Smooth muscle cell (in vitro differentiated cells): ENCODE measurements around the gene CIB2. TPM values are rescaled to one million over a fixed set of nuclear protein-coding genes. Genes with fewer than 3 reads are reported as not detected.

Experiments
- DNase-seq: peaks from one replicate; lab custom pipeline; 2025; ENCODE audit not compliant: unreplicated experiment; lab: John Stamatoyannopoulos, UW
- H2AFZ ChIP-seq: fragments of 200-600 bp; sonication (generic); 2 replicates; pipeline ENCODE4 v1.6.0; 2016; ENCODE audit warnings: antibody characterized with exemption, low read depth, mild to moderate bottlenecking
- H3F3A ChIP-seq: fragments of 200-600 bp; sonication (generic); 2 replicates; pipeline ENCODE4 v1.6.0; 2017; ENCODE audit warnings: antibody characterized with exemption, low read depth
- H3K27ac ChIP-seq: fragments of 200-600 bp; sonication (generic); 2 replicates; pipeline ENCODE4 v1.5.1; 2016; ENCODE audit warnings: low read depth, mild to moderate bottlenecking
- H3K27me3 ChIP-seq: fragments of 200-600 bp; sonication (generic); 2 replicates; pipeline ENCODE4 v1.6.1; 2016; ENCODE audit warnings: low read depth, mild to moderate bottlenecking
- H3K36me3 ChIP-seq: fragments of 200-600 bp; sonication (generic); 2 replicates; pipeline ENCODE4 v1.5.1; 2016; ENCODE audit warnings: low read depth
- H3K4me1 ChIP-seq: fragments of 200-600 bp; sonication (generic); 2 replicates; pipeline ENCODE4 v1.5.1; 2016; ENCODE audit warnings: low read depth
- H3K4me2 ChIP-seq: fragments of 200-600 bp; sonication (generic); 2 replicates; pipeline ENCODE4 v1.6.0; 2016; ENCODE audit warnings: mild to moderate bottlenecking
- H3K4me3 ChIP-seq: fragments of 200-600 bp; sonication (generic); 2 replicates; pipeline ENCODE4 v1.5.1; 2016; ENCODE audit warnings: mild to moderate bottlenecking
- H3K79me2 ChIP-seq: fragments of 200-600 bp; sonication (generic); 2 replicates; pipeline ENCODE4 v1.6.0; 2016; ENCODE audit warnings: low read depth, mild to moderate bottlenecking
- H3K9ac ChIP-seq: fragments of 200-600 bp; sonication (generic); 2 replicates; pipeline ENCODE4 v1.6.0; 2016; ENCODE audit warnings: low read depth
- H3K9me3 ChIP-seq: fragments of 200-600 bp; sonication (generic); replicated peaks from 2 replicates; pipeline ENCODE4 v1.5.1; 2016; ENCODE audit warnings: low read depth
- H4K20me1 ChIP-seq: fragments of 200-600 bp; sonication (generic); 2 replicates; pipeline ENCODE4 v1.6.0; 2016; ENCODE audit warnings: low read depth
- WGBS: methylation state at CpG from one replicate; pipeline ENCODE4 v1.1.7; 2016; ENCODE audit warnings: low lambda C conversion rate; 5-methylcytosine and 5-hydroxymethylcytosine counted together
- polyA plus RNA-seq: library from polyadenylated mRNA; unstranded; fragments of >200 nt; fragmentation: Nextera tagmentation; extraction: Ambion mirVana; gene quantifications from 2 replicates; pipeline ENCODE4 v1.2.1, GENCODE V29; 2016
- total RNA-seq: library from RNA; depleted of rRNA; stranded (reverse); fragments of >200 nt; gene quantifications from 2 replicates; pipeline ENCODE4 v1.2.3, GENCODE V29; 2014
- TF ChIP-seq, protein P1 (sequence below): fragments of 200-600 bp; sonication (generic); IDR thresholded peaks from 2 replicates; pipeline ENCODE4 v1.5.1; 2017; ENCODE audit warnings: borderline replicate concordance, mild to moderate bottlenecking, antibody characterized with exemption; ENCODE audit not compliant: insufficient read depth, poor library complexity, severe bottlenecking

The CIB2 gene
- total and polyA plus RNA-seq, 2 experiments from 2014 or later, result 20.9 to 21.7 TPM

DNA sequence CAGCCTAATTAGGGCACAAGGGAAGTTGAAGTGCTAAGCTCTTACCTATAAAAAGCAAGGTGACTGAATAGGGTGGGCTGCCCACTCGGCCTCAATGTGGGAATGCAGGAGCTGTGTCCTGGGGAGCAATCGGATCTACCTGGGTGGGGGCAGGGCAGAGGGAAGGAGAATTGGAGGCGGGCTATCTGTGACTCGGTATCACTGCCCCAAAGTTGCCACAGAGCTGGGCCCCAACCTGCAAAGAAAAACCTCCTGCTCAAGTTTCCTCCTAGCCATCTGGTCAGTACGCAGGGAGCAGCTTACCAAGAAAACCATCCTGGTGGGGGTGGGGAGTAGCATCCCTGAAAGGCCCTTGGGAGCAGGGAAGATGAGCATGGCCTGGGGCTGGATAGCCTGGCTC lies 10.7 kb downstream of the CIB2 start:
- Histone ChIP-seq H3K27me3 (no peaks in the 10 kb centered on the region), H3K27ac (no peak overlapping the region), H3K36me3 (no peaks in the 10 kb centered on the region), H3K79me2 (no peaks in the 10 kb centered on the region), H3K9me3 (no peaks in the 10 kb centered on the region), H3K4me1 (no peaks in the 10 kb centered on the region), H3K9ac (no peak overlapping the region), H3F3A (no peaks in the 10 kb centered on the region), H2AFZ (no peak overlapping the region), H4K20me1 (no peaks in the 10 kb centered on the region), H3K4me2 (no peak overlapping the region), H3K4me3 (no peak overlapping the region)
- TF ChIP-seq, protein P1, sequence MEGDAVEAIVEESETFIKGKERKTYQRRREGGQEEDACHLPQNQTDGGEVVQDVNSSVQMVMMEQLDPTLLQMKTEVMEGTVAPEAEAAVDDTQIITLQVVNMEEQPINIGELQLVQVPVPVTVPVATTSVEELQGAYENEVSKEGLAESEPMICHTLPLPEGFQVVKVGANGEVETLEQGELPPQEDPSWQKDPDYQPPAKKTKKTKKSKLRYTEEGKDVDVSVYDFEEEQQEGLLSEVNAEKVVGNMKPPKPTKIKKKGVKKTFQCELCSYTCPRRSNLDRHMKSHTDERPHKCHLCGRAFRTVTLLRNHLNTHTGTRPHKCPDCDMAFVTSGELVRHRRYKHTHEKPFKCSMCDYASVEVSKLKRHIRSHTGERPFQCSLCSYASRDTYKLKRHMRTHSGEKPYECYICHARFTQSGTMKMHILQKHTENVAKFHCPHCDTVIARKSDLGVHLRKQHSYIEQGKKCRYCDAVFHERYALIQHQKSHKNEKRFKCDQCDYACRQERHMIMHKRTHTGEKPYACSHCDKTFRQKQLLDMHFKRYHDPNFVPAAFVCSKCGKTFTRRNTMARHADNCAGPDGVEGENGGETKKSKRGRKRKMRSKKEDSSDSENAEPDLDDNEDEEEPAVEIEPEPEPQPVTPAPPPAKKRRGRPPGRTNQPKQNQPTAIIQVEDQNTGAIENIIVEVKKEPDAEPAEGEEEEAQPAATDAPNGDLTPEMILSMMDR, result no peak
- WGBS, result 79% methylated on average over 5 of the region's 5 CpGs
- no peak for DNase-seq

DNA sequence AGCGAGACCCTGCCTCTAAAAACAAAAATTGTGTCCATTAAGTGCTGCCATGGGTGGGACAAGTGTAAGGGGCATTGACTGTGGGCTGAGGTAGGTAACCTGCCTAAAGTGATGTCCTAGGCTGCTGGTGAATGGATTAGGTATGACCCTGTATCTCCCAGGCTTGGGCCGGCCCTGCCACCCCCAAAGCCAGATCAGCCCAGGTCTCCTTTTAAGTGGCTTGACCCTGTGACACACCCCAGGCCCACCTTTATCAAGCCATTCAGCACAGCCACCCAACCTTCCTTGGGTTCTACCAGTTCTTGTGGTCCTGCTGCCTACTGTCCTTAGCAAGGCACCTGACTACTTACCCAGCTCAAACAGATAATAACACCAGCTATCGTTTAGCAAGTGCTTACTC lies 18.7 kb downstream of the CIB2 start:
- TF ChIP-seq, protein P1, result no peak
- DNase-seq, result no peak
- Histone ChIP-seq H3K9ac (no peak overlapping the region), H4K20me1 (no peaks in the 10 kb centered on the region), H3K79me2 (no peaks in the 10 kb centered on the region), H3K27me3 (no peaks in the 10 kb centered on the region), H3K4me2 (no peak overlapping the region), H3K9me3 (no peaks in the 10 kb centered on the region), H3F3A (no peaks in the 10 kb centered on the region), H3K4me1 (no peaks in the 10 kb centered on the region), H3K4me3 (no peak overlapping the region), H3K36me3 (no peaks in the 10 kb centered on the region), H3K27ac (no peak overlapping the region), H2AFZ (no peak overlapping the region)
- 80% methylated on average over 3 of the region's 3 CpGs for WGBS

DNA sequence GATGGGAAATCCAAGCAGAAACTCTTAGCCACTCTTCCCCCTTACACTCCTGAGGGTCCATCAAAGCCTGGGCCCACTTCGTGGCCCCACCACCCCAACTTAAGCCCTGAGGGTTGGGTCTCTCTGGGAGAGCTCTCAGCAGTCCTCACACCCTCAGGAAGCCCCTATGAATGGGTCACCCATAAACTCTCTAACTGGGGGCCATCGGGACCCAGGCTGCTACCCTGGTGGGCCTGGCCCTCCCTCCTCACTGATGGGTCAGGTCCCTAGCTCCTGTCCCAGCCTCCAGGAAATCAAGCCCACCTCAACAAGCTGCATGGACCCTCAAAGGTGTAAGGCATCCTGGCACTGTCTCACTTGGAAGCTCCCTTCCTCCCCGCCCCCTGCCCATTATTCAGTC lies 19.5 kb downstream of the CIB2 start:
- Histone ChIP-seq H2AFZ (no peak overlapping the region), H3K4me1 (no peaks in the 10 kb centered on the region), H3K9me3 (no peaks in the 10 kb centered on the region), H4K20me1 (no peaks in the 10 kb centered on the region), H3F3A (no peaks in the 10 kb centered on the region), H3K27me3 (no peaks in the 10 kb centered on the region), H3K9ac (no peak overlapping the region), H3K4me3 (no peak overlapping the region), H3K27ac (no peak overlapping the region), H3K79me2 (no peaks in the 10 kb centered on the region), H3K4me2 (no peak overlapping the region), H3K36me3 (no peaks in the 10 kb centered on the region)
- WGBS, result 86% methylated on average over 3 of the region's 3 CpGs
- TF ChIP-seq, protein P1, result no peak
- no peak for DNase-seq

DNA sequence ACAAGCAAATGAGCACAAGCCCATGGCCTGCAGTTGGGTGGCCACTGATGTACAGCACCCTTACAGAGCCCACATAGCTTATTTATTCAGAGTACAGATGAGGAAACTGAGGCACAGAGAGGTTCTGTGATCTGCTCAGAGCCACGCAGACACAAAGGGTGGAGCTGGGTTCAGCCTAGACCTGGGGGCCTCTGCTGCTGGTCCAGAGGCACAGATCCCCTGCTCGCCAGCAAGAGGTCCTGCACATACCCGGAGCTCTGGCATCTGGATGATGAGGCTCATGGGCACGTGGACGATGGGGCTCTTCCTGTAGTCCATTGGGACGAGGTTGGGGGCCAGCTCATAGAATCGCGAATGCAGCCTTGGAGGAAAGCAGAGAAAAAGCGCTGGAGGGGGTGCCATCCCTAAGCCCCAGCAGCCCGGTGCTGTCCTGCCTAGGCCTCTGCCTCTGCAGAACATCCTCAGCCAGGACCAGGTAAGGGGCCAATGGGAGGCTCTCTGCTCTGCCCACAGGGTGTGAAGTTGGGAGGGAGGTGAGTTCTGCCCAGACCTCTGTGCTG lies 20.2 kb downstream of the CIB2 start:
- H3K4me2 ChIP-seq, result no peak overlapping the region
- no peak overlapping the region for H3K27ac ChIP-seq
- H3K4me1 ChIP-seq, result no peaks in the 10 kb centered on the region
- H3K36me3 ChIP-seq, result no peaks in the 10 kb centered on the region
- no peak overlapping the region for H3K4me3 ChIP-seq
- DNase-seq, result no peak
- WGBS, result 93% methylated on average over 10 of the region's 10 CpGs
- no peak overlapping the region for H2AFZ ChIP-seq
- H3K9ac ChIP-seq, result no peak overlapping the region
- no peaks in the 10 kb centered on the region for H3K9me3 ChIP-seq
- TF ChIP-seq, protein P1, result no peak
- H3K27me3 ChIP-seq, result no peaks in the 10 kb centered on the region
- no peaks in the 10 kb centered on the region for H3F3A ChIP-seq
- H3K79me2 ChIP-seq, result no peaks in the 10 kb centered on the region
- H4K20me1 ChIP-seq, result no peaks in the 10 kb centered on the region
